ENCODE results near the gene NXNL1.

The NXNL1 gene

DNA sequence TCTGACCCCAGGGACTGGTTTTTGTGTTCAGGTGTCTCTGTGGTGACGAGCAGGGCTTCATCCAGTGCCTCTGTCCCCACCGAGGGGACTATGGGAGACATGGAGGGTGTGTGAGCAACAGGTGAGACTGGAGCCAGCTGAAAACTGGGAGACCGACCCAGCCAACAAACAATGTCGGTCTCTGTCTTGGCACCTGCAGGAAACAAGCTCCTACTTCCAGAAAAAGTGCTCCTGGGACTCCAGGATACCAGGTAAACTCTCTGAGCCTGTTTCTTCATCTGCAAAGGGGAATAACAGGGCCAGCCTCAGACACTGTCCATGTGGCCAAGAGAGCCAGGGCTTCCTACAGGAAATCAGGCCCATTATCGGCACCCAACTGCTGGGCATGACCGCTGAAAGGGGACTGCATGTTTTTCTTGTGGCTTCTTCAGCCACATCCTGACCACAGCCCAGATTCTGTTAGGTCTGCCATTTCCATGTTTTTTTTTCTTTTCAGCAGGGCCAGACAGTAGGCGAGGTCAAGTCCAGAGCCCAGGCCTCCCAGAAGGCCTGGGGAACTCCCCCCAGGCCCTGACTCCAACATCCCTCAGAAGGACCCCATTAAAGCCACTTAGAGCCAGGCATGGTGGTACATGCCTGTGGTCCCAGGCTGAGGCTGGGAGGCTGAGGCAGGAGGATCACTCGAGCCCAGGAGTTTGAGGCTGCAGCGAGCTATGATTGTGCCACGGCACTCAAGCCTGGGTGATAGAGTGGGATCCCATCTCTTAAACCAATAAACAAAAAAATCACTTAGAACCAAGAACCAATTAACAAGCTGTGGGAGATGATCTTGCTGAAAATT lies 54.5 kb downstream of the NXNL1 start:
- Histone ChIP-seq H3K27ac (ENCODE audit: low read depth, low read length) (peak overlapping the region; percentile 94), H3K36me3 (ENCODE audit: control insufficient read depth, low read length) (peaks cover 47% of the 10 kb centered on the region), H4K20me1 (ENCODE audit: control insufficient read depth, insufficient read depth, low read depth, low read length) (peaks cover 8% of the 10 kb centered on the region), H3K9me2 (replicated peaks; ENCODE audit: control insufficient read depth, low read length) (no peaks in the 10 kb centered on the region), H3K9me3 (ENCODE audit: control insufficient read depth, insufficient read depth, low read length) (no peaks in the 10 kb centered on the region), H3K4me3 (ENCODE audit: low read length) (peak overlapping the region; percentile 89), H3K4me2 (ENCODE audit: low read length) (peak overlapping the region; percentile 91), H3K4me1 (ENCODE audit: control insufficient read depth, low read length) (peaks cover 48% of the 10 kb centered on the region), H3F3A (ENCODE audit: control insufficient read depth, insufficient read depth) (peaks cover 19% of the 10 kb centered on the region), H3K27me3 (ENCODE audit: control insufficient read depth, low read length) (no peaks in the 10 kb centered on the region), H3K79me2 (ENCODE audit: control insufficient read depth, low read length) (peaks cover 88% of the 10 kb centered on the region)
- TF ChIP-seq EZH2phosphoT487 (IDR thresholded peaks at IDR 0.05; ENCODE audit: borderline replicate concordance, low read length), result no peak
- TF ChIP-seq, protein P1, sequence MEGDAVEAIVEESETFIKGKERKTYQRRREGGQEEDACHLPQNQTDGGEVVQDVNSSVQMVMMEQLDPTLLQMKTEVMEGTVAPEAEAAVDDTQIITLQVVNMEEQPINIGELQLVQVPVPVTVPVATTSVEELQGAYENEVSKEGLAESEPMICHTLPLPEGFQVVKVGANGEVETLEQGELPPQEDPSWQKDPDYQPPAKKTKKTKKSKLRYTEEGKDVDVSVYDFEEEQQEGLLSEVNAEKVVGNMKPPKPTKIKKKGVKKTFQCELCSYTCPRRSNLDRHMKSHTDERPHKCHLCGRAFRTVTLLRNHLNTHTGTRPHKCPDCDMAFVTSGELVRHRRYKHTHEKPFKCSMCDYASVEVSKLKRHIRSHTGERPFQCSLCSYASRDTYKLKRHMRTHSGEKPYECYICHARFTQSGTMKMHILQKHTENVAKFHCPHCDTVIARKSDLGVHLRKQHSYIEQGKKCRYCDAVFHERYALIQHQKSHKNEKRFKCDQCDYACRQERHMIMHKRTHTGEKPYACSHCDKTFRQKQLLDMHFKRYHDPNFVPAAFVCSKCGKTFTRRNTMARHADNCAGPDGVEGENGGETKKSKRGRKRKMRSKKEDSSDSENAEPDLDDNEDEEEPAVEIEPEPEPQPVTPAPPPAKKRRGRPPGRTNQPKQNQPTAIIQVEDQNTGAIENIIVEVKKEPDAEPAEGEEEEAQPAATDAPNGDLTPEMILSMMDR (IDR thresholded peaks at IDR 0.05; ENCODE audit: low read depth, low read length, poor library complexity, severe bottlenecking), result no peak

Measured in DOHH2 (cell line).